Activated T-helper 2 cell treated with anti-CD3 and anti-CD28 coated beads, Interferon-gamma antibody, Interleukin-2, Interleukin-4, amounts not matched to agents 10 μg/mL and 5 μg/mL and 100 μg/mL, durations not matched to agents 14 hours and 24 hours and 36 hours (primary cell): ENCODE measurements around the gene FTO. TPM values are rescaled to one million over a fixed set of nuclear protein-coding genes. Genes with fewer than 3 reads are reported as not detected.

ENCODE experiments used
- DNase-seq: peaks from one replicate; pipeline ENCODE4 v3.0.0; 2021; ENCODE audit warnings: low spot score
- H3K27ac Mint-ChIP-seq: one replicate; pipeline ENCODE4 v1.8.0; 2021; ENCODE audit warnings: mixed read lengths
- H3K27me3 Mint-ChIP-seq: one replicate; pipeline ENCODE4 v1.8.0; 2021; ENCODE audit warnings: low read depth, mixed read lengths
- H3K36me3 Mint-ChIP-seq: one replicate; pipeline ENCODE4 v1.8.0; 2021; ENCODE audit warnings: low read depth, mixed read lengths
- H3K4me1 Mint-ChIP-seq: one replicate; pipeline ENCODE4 v1.8.0; 2021; ENCODE audit warnings: low read depth, mixed read lengths
- H3K4me3 Mint-ChIP-seq: one replicate; pipeline ENCODE4 v1.8.0; 2021; ENCODE audit warnings: low read depth, mild to moderate bottlenecking, moderate library complexity, mixed read lengths
- H3K9me3 Mint-ChIP-seq: one replicate; pipeline ENCODE4 v1.8.0; 2021; ENCODE audit warnings: mixed read lengths
- intact Hi-C: fragments of 100-400 bp; cut with micrococcal nuclease; formaldehyde crosslinking; loops from one replicate; pipeline ENCODE4 v1.15.1; 2023
- total RNA-seq: library from RNA; stranded (reverse); gene quantifications from 2 replicates; pipeline ENCODE4 v1.2.3, GENCODE V29; 2022

The FTO gene
- total RNA-seq, 1 donor from 2014 or later = 62.7 TPM

- Mint-ChIP-seq H3K9me3 (no peaks in the 10 kb centered on the region), H3K36me3 (peaks cover 13% of the 10 kb centered on the region), H3K4me1 (peaks cover 41% of the 10 kb centered on the region), H3K27ac (no peak overlapping the region), H3K4me3 (no peak overlapping the region), H3K27me3 (no peaks in the 10 kb centered on the region)
- intact Hi-C loops = loop anchor here (2.0 to 5.0 kb wide), 3 partner anchors 21 to 1033 kb away; no protein-coding TSS in a partner anchor
- DNase-seq = no peak
Measured at GRCh38 chr16:53893731-53894435, 189.9 kb downstream of the FTO start.

- Mint-ChIP-seq H3K9me3 (no peaks in the 10 kb centered on the region), H3K27ac (no peak overlapping the region), H3K36me3 (peaks cover 10% of the 10 kb centered on the region), H3K27me3 (no peaks in the 10 kb centered on the region), H3K4me1 (peaks cover 45% of the 10 kb centered on the region), H3K4me3 (no peak overlapping the region)
- intact Hi-C loops = loop anchor here (5.0 kb wide), 2 partner anchors 388 to 1033 kb away; no protein-coding TSS in a partner anchor
- DNase-seq = no peak
Measured at GRCh38 chr16:53894686-53895085, 190.7 kb downstream of the FTO start.

DNA sequence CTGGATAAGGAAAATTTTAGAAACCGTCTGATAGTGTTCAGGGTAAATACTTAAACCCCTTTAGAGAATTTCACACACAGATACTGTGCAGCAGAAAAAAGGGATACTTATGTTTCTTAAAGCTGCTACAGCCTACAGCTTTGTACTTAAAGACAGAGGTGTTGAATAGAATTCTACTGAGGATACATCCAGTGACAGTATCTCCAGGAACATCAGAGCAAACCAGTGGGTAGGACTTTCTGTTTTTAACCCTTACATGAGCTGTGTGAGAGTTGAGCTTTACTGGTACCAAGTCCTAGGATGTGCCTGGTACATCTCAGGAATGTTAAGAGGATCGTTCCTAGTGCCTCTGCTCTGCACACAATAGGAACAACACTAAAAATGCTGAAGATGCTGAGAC lies 191.5 kb downstream of the FTO start:
- Mint-ChIP-seq H3K27ac (no peak overlapping the region), H3K4me3 (no peak overlapping the region), H3K4me1 (peaks cover 45% of the 10 kb centered on the region), H3K27me3 (no peaks in the 10 kb centered on the region), H3K36me3 (peaks cover 11% of the 10 kb centered on the region), H3K9me3 (no peaks in the 10 kb centered on the region)
- intact Hi-C loops = no loop called here
- no peak for DNase-seq

GRCh38 chr16:53895851-53896250 lies 191.9 kb downstream of the FTO start:
- no peak for DNase-seq
- Mint-ChIP-seq H3K27ac (no peak overlapping the region), H3K4me3 (no peak overlapping the region), H3K27me3 (no peaks in the 10 kb centered on the region), H3K4me1 (peaks cover 44% of the 10 kb centered on the region), H3K36me3 (peaks cover 10% of the 10 kb centered on the region), H3K9me3 (no peaks in the 10 kb centered on the region)
- intact Hi-C loops = no loop called here

DNA sequence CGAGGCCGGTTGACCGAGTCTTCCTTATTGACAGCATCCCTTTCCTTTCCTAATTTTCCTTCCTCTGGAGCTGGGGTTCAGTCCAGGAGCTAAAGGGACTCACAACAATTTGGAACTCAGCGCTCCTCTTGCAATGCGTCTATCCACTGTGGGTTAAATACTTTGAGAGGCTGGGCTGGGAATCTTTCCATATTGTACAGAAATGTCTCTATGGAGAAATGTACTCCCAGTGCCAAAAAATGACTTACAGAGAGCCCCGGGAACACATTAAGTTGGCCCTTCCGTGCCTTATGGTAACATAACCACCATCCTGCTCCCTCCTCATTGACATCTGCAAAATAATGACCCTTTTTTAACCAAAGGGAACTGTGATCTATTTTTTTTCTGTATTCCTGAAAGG lies 192.8 kb downstream of the FTO start:
- no peak overlapping the region for H3K27ac Mint-ChIP-seq
- no peak overlapping the region for H3K4me3 Mint-ChIP-seq
- no peaks in the 10 kb centered on the region for H3K27me3 Mint-ChIP-seq
- DNase-seq = no peak
- peaks cover 39% of the 10 kb centered on the region for H3K4me1 Mint-ChIP-seq
- H3K36me3 Mint-ChIP-seq = peaks cover 17% of the 10 kb centered on the region
- no peaks in the 10 kb centered on the region for H3K9me3 Mint-ChIP-seq
- intact Hi-C loops = no loop called here

- Mint-ChIP-seq H3K4me1 (peaks cover 19% of the 10 kb centered on the region), H3K36me3 (peaks cover 14% of the 10 kb centered on the region), H3K27ac (no peak overlapping the region), H3K4me3 (no peak overlapping the region), H3K27me3 (no peaks in the 10 kb centered on the region), H3K9me3 (no peaks in the 10 kb centered on the region)
- DNase-seq = no peak
- intact Hi-C loops = no loop called here
Measured at GRCh38 chr16:53898993-53899392, 195.0 kb downstream of the FTO start.

DNA sequence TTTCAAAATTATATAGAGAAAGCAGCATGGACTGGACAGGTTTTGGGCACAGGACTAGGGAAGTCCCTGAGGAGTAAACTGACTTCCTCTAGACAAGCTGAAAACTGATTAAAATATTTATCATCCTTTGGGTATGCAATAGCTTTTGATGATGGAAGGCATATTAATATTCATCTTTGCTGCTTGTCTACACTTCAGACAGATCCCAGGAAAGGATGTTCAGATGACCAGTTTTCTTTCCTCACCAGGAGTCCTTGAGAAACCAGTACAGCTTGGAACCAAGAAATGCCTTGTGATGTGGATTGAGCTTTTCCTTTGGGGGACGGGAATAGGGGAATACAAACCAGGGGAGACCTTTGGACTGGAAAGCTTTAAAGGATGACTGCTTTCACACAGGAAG lies 195.5 kb downstream of the FTO start:
- Mint-ChIP-seq H3K4me1 (peaks cover 15% of the 10 kb centered on the region), H3K27ac (no peak overlapping the region), H3K9me3 (no peaks in the 10 kb centered on the region), H3K36me3 (peaks cover 14% of the 10 kb centered on the region), H3K27me3 (no peaks in the 10 kb centered on the region), H3K4me3 (no peak overlapping the region)
- no peak for DNase-seq
- intact Hi-C loops = no loop called here

DNA sequence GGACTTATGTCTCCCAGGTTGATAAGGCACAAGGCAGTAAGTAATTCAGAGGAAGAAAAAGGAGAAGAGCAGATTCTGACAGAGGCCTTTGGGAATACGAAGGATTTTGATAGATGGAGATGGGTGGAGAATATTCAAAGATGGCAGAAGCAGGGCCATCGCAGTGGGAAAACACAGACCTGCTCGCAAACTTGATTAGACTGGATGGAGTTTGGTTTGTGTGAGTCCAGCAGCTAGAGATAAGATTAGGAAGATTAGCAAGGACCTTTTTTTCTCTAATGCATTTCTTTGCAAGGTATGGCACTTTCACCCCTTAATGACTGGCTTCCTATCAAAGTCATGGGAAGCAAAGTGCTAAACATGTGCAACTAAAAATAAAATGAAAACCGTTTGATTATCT lies 196.7 kb downstream of the FTO start:
- Mint-ChIP-seq H3K4me3 (no peak overlapping the region), H3K4me1 (peaks cover 19% of the 10 kb centered on the region), H3K27ac (no peak overlapping the region), H3K36me3 (peaks cover 14% of the 10 kb centered on the region), H3K9me3 (no peaks in the 10 kb centered on the region), H3K27me3 (no peaks in the 10 kb centered on the region)
- DNase-seq = no peak
- intact Hi-C loops = no loop called here

GRCh38 chr16:53901408-53901807 lies 197.5 kb downstream of the FTO start:
- Mint-ChIP-seq H3K9me3 (no peaks in the 10 kb centered on the region), H3K36me3 (peaks cover 14% of the 10 kb centered on the region), H3K4me1 (peaks cover 19% of the 10 kb centered on the region), H3K4me3 (no peak overlapping the region), H3K27me3 (no peaks in the 10 kb centered on the region), H3K27ac (no peak overlapping the region)
- DNase-seq = no peak
- intact Hi-C loops = no loop called here

GRCh38 chr16:53904533-53904932 lies 200.6 kb downstream of the FTO start:
- Mint-ChIP-seq H3K9me3 (no peaks in the 10 kb centered on the region), H3K36me3 (peaks cover 18% of the 10 kb centered on the region), H3K4me3 (no peak overlapping the region), H3K27me3 (no peaks in the 10 kb centered on the region), H3K27ac (no peak overlapping the region), H3K4me1 (peaks cover 19% of the 10 kb centered on the region)
- no peak for DNase-seq
- intact Hi-C loops = no loop called here

DNA sequence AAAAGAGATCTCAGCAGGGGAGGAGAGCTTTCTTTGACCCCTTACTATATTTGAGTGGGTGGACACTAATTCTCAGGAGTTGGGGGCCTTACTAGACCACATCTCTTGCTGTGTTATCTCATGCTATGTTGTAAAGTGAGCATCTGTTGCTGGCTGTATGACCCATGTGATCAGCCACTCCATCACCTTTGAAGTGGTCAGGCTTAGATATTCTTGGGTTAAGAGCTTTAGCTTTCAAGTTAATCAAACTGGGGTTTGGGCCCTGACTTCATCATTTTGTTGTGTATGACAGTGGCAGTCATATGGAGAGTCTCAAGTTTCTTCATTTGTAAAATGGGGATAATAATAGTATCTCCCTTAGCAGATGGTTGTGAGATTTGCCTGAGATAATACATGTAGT lies 201.1 kb downstream of the FTO start:
- peaks cover 16% of the 10 kb centered on the region for H3K36me3 Mint-ChIP-seq
- intact Hi-C loops = no loop called here
- no peak overlapping the region for H3K27ac Mint-ChIP-seq
- peaks cover 17% of the 10 kb centered on the region for H3K4me1 Mint-ChIP-seq
- no peaks in the 10 kb centered on the region for H3K9me3 Mint-ChIP-seq
- no peak overlapping the region for H3K4me3 Mint-ChIP-seq
- H3K27me3 Mint-ChIP-seq = no peaks in the 10 kb centered on the region
- no peak for DNase-seq

DNA sequence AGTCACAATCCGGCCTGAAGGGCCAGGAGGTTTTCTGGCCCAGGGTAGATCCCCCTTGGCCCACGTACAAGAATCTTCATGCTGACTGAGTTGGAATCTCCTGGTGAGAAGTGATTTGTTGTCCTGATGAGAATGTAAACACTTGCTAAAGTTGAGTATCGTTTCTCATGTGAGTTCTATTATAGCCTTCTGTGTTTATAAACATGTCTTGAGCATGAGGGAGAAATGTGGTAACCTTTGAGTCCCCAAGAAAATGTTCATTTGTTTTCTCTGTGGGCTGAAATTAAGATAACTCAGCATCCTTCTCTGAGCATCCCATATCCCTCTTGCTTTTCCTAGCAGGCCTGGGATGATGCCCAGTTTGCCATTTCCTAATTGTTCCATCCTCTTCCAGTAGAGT lies 204.8 kb downstream of the FTO start:
- no peak overlapping the region for H3K27ac Mint-ChIP-seq
- no peaks in the 10 kb centered on the region for H3K9me3 Mint-ChIP-seq
- intact Hi-C loops = no loop called here
- H3K27me3 Mint-ChIP-seq = no peaks in the 10 kb centered on the region
- peaks cover 5% of the 10 kb centered on the region for H3K36me3 Mint-ChIP-seq
- no peak for DNase-seq
- peaks cover 33% of the 10 kb centered on the region for H3K4me1 Mint-ChIP-seq
- H3K4me3 Mint-ChIP-seq = no peak overlapping the region

- Mint-ChIP-seq H3K4me3 (no peak overlapping the region), H3K4me1 (peaks cover 38% of the 10 kb centered on the region), H3K9me3 (no peaks in the 10 kb centered on the region), H3K36me3 (peaks cover 8% of the 10 kb centered on the region), H3K27me3 (no peaks in the 10 kb centered on the region), H3K27ac (no peak overlapping the region)
- intact Hi-C loops = loop anchor here (5.0 kb wide), 2 partner anchors 41 to 359 kb away; no protein-coding TSS in a partner anchor
- no peak for DNase-seq
Measured at GRCh38 chr16:53910990-53911389, 207.0 kb downstream of the FTO start.
